GM18526 (cell line): Measurements from ENCODE around the gene KCNK5.

Source experiments
- POLR2A ChIP-seq: IDR thresholded peaks from 3 replicates; pipeline ENCODE4 v1.6.1; 2011; ENCODE audit not compliant: insufficient read length; ENCODE audit errors: extremely low read depth

The KCNK5 gene

DNA sequence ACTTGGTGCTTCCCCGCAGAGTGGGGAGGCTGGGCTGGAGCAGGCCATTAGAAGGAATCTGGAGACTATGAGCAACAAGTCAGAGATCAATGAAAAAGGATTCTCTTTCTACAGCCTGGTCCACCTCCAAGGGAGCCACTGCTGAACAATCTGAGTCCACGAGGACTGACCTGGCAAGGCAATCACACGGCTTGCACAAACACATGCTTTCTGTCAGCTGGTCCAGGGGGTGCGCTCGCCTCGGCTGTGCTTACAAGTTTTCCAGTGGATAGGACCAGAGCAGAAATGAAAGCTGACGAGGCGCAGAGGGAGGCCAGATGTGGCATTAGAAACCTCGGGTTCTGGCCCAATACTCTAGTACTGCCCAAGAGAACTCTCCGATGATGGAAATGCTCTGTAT is 18.1 kb downstream of the KCNK5 start:
- TF ChIP-seq POLR2A: no peak

DNA sequence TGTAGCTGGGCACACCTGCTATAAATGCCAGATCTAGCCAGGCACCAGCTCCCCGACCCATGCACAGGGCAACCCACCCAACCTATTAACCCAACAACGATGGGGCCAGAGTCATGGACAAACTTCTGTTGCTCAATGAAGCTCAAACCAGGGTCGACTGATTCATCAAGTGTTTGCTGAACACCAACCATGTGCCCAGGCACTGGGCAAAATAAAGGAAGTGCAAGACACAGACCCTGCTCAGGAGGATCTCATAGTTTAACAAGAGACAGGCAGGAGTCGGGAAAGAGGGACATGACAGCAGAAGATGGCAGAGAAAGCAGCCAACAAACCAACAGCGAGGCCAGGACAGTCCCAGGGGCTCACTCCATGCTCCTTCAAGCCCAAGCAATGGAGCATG is 18.8 kb downstream of the KCNK5 start:
- TF ChIP-seq POLR2A: no peak

DNA sequence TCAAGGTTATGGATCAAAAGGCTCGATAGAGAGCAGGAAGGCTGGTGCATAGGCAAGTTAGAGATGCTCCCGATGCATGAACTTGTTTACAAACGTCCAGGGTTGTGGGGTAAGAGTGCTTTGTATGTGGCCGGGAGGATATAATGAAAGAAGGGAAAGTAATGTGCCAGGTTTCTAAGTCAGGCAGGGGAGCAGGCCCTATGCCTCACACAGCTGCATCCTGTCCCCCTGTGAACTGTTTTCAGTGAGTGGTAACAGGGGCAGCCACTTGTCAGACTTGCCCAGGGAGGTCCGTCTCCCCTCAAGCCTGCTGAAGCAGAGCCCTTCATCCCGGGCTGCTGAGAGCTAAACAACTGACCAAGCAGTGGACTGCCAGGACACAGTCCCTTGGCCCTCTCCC is 19.4 kb downstream of the KCNK5 start:
- no peak for TF ChIP-seq POLR2A

DNA sequence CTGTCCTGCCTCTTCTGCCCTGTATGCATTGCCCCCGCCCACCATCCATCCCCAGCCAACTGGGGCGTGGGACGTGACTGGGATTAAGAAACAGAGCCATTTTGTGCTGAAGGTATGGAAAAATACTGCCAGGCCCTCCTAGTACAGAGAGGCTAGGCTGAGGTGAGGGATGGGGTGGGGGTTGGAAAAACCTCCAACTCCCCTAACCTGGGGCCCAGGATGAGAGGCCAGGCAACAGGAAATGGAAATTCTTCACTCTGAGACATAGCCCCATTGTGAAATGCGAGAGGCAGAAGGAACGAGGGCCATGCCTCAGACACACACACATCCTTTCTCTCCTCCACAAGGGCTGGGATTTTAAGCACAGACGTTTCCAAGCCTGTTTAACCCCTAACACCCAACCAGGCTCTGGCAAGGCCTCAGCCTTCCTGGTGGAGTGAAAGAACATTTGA is 19.9 kb downstream of the KCNK5 start:
- no peak for TF ChIP-seq POLR2A

DNA sequence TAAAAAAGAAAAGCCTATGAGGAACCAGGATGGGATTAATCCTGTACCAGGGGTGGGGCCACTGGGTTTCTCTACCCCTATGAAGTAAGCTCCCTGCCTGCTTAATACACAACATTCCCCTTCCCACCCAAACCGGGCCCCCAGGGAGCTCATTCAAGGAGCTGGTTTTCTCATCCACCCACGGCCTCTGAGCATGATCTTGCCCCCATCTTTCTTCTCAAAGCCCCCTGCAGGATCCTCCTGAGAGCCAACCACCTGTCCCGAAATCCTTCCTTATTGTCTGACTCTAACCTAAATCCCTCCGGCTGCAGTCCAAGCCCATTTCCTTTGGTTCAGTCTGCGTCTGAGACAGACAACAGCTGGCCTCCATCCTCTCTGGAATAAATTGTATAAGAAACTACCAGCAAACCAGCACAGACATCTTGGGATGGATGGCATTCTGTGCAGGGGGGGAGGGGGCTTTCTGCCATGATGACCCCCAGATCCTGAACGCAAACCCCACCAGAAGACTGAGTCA is 21.0 kb downstream of the KCNK5 start:
- TF ChIP-seq POLR2A: no peak

DNA sequence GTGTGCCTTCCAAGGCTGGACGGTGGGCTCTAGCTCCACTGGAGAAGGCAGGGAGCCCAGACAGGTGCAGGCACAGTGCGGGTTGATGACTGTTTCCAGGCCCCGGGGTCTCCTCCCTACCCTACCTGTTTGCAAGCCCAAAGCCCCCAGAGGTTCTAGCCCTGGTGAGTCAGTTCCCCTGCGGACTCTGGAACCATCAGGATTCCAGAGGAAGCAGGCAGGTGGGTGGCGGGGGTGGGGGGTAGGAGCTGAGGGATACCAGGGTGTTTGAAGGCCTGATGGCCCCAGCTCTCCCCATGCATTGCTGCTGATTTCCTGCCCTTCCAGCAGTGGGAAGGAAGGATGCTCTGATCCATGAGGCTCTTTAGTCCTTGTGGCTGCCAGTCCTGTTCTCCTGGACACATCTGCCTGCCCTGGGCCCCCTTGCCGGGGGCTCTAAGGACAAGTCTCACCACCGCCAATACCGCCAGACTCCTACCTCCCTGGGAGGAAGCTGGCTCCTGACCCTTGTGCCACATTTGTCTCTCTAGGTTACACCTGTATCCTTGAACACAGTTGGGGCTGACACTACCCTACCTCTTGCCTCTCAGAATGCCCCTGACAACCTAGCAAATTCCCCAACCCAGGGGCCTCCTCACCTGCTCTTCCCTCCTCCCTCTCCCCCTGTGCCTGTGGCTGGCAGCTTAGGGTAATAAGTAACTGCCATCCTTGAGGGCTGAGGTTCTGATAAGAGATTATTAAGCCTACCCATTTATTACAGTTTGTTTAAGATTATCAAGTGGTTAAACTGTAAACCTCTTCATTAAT is 21.7 kb downstream of the KCNK5 start:
- no peak for TF ChIP-seq POLR2A

DNA sequence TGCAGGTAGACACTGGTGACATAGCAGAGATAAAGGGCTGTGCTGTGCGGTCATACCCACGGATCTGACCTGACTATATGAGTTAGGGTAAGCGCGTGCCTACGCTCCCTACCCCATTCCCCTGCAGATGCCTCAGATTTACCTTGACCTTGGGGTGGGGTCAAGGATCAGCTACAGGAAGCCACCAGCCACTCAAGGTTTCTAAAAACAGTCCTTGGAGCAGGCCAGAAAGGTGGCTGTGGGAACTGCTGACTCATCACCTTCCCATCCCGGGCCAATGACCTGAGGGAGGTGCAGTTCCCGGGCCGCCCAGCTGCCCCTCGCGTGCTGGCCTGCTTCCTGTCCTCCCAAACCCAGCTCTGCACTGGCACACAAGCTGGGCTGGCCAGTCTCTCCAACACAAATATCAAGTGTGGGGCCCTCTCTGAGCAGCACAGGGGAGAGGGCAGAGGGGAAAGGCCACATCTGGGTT is 23.0 kb downstream of the KCNK5 start:
- TF ChIP-seq POLR2A: no peak

DNA sequence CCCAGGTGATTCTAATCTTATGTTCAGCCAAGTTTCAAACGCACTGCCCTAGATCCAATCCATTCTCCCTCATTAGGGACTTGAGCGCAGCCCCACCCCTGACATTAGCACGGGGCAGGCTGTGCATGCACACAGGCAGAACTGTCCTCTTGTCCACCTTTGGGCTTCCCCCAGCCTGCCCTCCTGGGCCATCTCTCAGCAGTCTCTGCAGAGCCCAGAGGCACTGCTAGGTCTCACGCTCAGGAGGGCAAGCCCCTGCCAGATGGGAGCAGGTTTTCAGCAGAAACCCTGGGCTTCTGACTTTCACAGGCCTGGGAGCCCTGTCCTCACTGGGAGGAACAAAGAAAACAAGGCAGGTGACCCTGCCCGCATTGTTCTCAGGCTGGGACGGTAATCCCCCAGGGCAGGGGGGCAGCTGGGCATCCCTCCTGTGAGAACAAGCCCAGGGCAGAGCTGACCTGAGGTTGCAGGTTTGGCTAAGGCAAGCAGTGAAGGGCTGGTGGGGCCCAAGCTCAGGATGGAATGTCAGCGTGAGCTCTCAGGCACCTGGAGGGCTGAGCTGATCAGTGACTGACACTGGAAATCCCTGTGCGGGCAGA is 24.5 kb downstream of the KCNK5 start:
- no peak for TF ChIP-seq POLR2A

DNA sequence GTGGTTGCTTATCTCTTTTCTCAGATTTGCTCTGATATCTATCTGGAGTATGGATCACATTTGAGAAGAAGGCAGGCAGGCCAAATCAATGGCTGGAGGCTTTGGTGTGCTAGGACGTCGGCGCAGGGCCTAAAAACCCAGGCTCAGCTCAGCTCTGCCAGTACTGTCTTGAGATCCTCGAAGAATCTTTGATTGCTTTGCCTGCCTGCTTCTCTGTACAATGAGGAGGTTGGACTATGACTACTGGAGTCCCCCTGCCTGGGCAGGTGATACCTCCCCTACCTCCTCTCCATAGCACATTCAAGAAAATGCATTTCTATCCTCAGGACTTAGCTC is 25.1 kb downstream of the KCNK5 start:
- TF ChIP-seq POLR2A: no peak

DNA sequence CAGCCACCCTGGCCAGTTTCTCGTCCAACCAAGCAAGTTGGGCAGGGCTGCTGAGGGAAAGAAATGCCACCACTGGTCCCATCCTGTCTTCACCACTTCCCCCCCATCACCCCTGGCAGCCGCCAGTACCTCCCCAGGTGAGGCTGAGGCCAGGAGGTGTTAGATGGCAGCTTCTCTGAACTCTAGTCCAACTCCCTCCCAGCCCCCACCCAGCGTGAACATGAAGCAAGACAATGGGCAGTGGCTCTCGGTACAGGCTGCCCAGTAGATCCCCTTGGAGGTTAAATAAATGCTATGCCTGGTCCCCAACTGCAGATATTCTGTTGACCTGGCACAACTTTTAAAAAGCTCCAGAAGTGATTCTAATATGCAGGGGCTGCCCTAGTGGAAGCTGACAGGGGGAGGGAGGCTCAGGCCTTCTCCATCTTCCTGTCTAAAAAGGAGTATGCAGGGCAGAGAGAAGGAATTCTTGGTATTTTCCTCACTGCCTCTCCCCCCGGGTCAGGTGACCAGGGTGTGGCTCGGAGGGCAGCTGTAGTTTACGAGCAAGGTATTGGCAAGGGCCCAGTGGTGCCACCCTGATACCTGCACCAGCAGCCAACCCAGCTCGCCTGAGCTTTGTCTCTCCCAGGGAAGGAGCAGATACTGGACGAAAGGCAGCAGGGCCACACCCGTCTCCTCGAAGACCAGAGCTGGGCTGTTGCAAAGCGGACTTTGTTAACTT is 25.7 kb downstream of the KCNK5 start:
- TF ChIP-seq POLR2A: no peak

DNA sequence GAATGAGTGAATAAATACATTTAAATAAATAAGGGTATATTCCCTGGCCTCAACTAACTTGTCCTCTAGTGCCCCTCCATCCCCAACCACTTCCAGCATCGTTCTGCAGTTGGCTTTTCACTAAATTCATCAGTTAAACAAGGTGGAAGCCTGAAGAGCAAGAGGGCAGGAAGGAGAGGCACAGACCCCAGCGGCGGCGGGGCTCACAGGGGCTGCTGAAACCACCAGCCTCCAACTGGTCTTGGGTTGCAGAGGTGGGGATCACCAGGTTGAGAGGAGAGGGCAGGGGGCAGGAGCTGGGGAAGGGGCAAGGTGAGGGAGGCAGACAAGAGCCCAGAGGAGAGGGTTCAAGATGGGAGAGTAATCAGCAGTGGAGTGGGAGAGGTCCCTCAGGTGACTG is 27.1 kb downstream of the KCNK5 start:
- TF ChIP-seq POLR2A: no peak

DNA sequence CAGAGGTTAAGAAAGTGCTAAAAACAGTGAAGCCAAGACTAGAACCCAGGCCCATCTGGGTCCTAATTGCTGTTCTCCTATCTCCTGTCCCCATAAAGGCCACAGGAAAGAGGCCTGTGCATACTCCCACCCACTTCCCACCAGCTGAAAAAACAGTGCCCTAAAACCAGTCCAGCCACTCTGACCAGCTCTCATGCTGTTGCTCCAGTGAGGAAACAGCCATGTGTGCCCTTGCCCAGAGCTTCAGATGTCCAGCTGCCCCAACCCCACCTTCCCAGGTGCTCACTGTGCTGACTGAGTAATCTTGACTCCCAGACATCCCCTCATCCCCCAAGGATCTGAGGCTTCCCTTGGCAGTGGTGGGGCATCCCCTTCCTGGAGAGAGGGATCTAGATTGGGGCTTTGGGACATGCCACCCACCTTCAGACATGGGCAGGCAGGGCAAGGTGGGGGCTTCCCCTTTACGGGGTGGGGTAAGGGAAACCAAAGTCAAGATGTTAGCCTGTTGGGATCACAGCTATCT is 28.7 kb downstream of the KCNK5 start:
- TF ChIP-seq POLR2A: no peak

DNA sequence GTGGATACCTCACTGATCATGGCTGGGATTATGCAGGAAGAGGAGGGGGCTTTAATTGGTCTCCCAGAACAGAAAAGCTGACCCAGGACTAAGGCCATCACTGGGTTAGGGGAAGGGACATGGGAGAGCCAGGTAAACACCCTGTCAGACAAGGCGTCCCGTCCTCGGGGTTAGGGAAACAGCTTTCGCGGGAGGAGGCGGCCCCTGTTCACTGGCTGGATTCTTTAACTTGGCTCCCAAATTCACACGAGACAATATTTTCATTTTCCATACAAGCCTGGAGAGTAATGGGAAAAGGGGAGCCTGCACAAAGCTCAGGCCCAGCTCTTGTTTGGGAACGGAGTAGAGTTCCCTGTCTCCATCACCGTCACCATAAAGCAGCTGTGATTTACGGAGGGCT is 29.3 kb downstream of the KCNK5 start:
- no peak for TF ChIP-seq POLR2A

DNA sequence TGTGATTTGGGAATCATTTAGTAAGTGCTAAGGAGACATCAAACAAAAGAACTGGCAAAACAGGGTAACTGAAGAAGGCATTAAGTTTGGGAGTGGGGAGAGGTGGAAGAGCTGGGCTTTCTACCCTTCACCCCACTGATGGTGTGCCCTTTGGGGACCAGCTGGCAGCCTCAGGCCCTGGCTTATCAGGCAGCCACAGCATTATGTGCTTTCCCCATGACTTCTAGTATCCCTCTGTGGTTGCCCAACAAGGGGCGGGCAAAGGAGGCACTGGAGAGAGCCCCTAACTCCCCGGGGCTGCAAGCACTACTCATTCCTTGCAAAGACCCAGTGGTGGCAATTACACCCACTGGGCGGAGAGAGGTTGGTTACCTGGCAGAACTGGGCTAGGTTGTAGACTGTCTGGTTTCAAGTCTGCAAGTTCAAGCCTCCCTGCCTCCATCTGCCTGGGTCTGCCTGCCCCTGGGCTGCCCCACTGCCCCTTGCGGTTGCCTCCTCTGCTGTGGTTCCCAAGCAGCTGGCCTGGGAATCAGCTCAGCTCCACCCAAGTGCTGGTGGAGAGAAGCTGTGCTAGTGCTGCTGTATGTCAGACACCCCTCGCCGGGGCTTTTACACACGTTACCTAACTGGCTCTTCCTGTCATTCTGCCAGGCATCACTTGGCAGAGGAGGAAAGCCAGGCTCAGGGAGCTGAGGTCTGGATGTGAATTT is 29.9 kb downstream of the KCNK5 start:
- no peak for TF ChIP-seq POLR2A

DNA sequence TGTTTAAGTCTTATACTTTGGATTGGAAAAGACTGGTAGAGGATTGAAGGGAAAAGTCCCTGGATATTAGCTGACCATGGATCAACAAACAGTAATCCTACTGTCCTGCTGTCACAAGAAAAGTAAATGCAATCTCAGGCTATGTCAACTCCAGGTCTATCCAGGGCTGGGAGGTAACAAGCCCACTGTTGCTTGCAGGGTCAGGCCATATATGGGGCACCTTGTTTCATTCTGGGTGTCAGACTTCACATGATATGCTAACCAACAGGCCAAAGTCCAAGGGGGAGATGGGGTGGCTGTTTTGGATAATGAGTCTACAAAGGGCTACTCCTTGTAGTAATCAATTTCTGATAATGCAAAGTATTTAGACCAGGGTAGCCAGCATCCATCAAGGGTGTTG is 30.7 kb downstream of the KCNK5 start:
- TF ChIP-seq POLR2A: no peak
